Dendritic cell treated with granulocyte-macrophage colony-stimulating factor and Interleukin-4, amounts not matched to agents 40 ng/mL and 50 ng/mL, for 4 days (primary cell): ENCODE measurements around the gene P2RY1.
A peak's percentile ranks its signal among the peaks of the same experiment; 100 is the strongest.

Experiments used
- H3K27ac Mint-ChIP-seq: one replicate; pipeline ENCODE4 v1.8.0; 2022; ENCODE audit warnings: mild to moderate bottlenecking, mixed read lengths
- H3K27me3 Mint-ChIP-seq: one replicate; pipeline ENCODE4 v1.8.0; 2022; ENCODE audit warnings: mild to moderate bottlenecking, mixed read lengths
- H3K36me3 Mint-ChIP-seq: one replicate; pipeline ENCODE4 v1.8.0; 2022; ENCODE audit warnings: low read depth, mixed read lengths
- H3K4me1 Mint-ChIP-seq: one replicate; pipeline ENCODE4 v1.8.0; 2022; ENCODE audit warnings: low read depth, mixed read lengths
- H3K4me3 Mint-ChIP-seq: one replicate; pipeline ENCODE4 v1.8.0; 2022; ENCODE audit warnings: mild to moderate bottlenecking, moderate library complexity, mixed read lengths
- H3K9me3 Mint-ChIP-seq: one replicate; pipeline ENCODE4 v1.8.0; 2022; ENCODE audit warnings: mixed read lengths
- intact Hi-C: fragments of 100-400 bp; cut with micrococcal nuclease; formaldehyde crosslinking; loops from one replicate; pipeline ENCODE4 v1.15.0; 2022

P2RY1 gene, protein sequence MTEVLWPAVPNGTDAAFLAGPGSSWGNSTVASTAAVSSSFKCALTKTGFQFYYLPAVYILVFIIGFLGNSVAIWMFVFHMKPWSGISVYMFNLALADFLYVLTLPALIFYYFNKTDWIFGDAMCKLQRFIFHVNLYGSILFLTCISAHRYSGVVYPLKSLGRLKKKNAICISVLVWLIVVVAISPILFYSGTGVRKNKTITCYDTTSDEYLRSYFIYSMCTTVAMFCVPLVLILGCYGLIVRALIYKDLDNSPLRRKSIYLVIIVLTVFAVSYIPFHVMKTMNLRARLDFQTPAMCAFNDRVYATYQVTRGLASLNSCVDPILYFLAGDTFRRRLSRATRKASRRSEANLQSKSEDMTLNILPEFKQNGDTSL

GRCh38 chr3:152834776-152835600 lies at the start of gene P2RY1:
Gene P2RY1 (plus strand): TSS chr3:152835131. CDS start chr3:152835783, 652 bp downstream.
- H3K9me3 Mint-ChIP-seq = no peaks in the 10 kb centered on the region
- H3K4me1 Mint-ChIP-seq = peaks cover 44% of the 10 kb centered on the region
- intact Hi-C loops = loop anchor here (5.0 to 10.0 kb wide), 3 partner anchors 37 to 360 kb away; no protein-coding TSS in a partner anchor
- H3K36me3 Mint-ChIP-seq = peaks cover 42% of the 10 kb centered on the region
- peak within 1 kb of the TSS; percentile 98 for H3K27ac Mint-ChIP-seq
- H3K4me3 Mint-ChIP-seq = peak within 1 kb of the TSS; percentile 95
- H3K27me3 Mint-ChIP-seq = peaks cover 8% of the 10 kb centered on the region

DNA sequence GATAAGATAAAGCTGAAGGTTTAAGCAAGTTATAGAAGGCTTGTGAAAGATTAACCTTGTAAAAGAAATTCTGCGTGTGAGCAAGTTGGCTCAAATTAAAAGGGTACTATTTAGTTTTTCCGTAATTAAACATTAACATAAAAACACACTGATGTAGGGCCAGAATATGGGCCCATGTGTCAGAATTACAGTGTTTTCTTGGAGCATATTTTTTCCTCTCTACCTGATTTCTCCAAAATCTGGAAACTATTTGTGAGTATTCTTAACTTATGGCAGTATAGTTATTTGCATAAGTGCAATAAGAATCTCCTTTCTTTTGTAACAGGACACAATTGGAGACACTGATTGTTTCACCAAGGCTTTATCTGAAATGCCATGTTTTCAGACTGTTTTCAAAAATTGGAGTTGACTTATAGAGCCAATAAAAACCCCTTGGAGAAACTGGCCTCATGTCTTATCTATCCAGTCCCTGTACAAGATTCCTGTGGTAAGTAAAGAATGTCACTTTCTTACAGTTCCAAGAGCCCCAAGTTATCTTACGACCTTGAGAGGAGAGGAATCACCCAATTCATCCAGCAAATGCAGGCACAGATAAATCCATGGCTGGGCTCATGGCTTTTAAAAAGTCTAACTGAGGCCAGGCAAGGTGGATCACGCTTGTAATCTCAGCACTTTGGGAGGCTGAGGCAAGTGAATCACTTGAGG lies 47.8 kb upstream of the P2RY1 start:
- peaks cover 18% of the 10 kb centered on the region for H3K9me3 Mint-ChIP-seq
- no peaks in the 10 kb centered on the region for H3K36me3 Mint-ChIP-seq
- intact Hi-C loops = no loop called here
- no peak overlapping the region for H3K27ac Mint-ChIP-seq
- H3K4me3 Mint-ChIP-seq = no peak overlapping the region
- no peaks in the 10 kb centered on the region for H3K27me3 Mint-ChIP-seq
- no peaks in the 10 kb centered on the region for H3K4me1 Mint-ChIP-seq

DNA sequence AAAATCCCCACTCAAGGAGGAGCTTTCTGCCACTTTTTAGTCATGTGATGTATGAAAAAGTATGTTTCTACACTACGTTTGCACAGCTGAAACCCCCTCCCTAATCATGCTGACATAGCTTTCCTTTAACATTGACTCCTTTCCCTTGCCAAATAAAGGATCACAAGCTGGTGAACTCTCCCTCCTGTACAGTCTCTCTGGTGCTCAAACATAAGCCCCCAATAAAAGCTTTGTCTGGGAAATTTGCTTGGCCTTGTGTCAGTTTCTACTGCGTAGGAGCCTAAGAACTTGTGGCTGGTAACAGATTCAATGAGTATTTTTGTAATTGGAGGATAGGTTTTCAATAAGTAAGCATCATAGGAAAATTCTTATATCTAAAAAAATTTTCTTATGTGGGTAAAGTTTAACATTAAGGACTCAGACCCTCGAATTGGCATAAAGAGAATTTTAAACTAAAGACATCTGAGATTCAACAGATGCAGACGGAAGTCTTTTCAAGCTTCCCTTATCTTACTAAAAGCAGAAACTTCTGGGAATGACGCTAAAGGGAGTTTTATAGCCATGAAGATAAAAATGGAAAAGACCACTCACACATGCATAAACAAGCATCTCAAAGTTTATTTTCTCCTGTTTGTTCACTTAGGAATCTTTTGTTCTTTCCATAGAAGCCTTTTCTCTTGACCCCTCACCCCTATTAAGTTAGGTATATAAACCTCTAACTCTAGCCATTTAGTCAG lies 44.1 kb upstream of the P2RY1 start:
- H3K4me3 Mint-ChIP-seq = no peak overlapping the region
- H3K36me3 Mint-ChIP-seq = no peaks in the 10 kb centered on the region
- no peaks in the 10 kb centered on the region for H3K27me3 Mint-ChIP-seq
- no peak overlapping the region for H3K27ac Mint-ChIP-seq
- H3K9me3 Mint-ChIP-seq = peaks cover 5% of the 10 kb centered on the region
- no peaks in the 10 kb centered on the region for H3K4me1 Mint-ChIP-seq
- intact Hi-C loops = no loop called here

DNA sequence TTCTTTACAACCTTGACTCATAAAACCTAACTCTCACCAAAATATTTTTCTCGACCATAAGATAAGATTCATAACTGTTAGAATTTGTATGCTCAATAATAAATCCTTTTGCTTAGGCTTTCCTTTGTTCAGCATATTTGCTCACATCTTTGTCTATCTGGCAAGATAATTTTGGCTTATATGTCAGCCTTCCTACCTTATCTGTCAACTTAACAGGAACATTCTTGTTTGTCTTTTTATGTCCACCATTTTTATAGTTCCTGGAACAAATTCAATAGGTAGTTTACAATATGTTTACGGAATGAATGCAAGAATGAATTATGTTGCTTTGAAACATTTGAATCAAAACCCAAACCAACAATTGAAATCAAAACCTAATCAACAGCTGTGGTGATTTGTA lies 41.0 kb upstream of the P2RY1 start:
- no peak overlapping the region for H3K4me3 Mint-ChIP-seq
- no peaks in the 10 kb centered on the region for H3K36me3 Mint-ChIP-seq
- no peak overlapping the region for H3K27ac Mint-ChIP-seq
- no peaks in the 10 kb centered on the region for H3K27me3 Mint-ChIP-seq
- intact Hi-C loops = no loop called here
- H3K4me1 Mint-ChIP-seq = no peaks in the 10 kb centered on the region
- peaks cover 5% of the 10 kb centered on the region for H3K9me3 Mint-ChIP-seq

GRCh38 chr3:152797751-152798432 lies 37.0 kb upstream of the P2RY1 start:
- H3K4me3 Mint-ChIP-seq = no peak overlapping the region
- no peaks in the 10 kb centered on the region for H3K9me3 Mint-ChIP-seq
- H3K27ac Mint-ChIP-seq = no peak overlapping the region
- no peaks in the 10 kb centered on the region for H3K36me3 Mint-ChIP-seq
- intact Hi-C loops = no loop called here
- H3K4me1 Mint-ChIP-seq = no peaks in the 10 kb centered on the region
- H3K27me3 Mint-ChIP-seq = no peaks in the 10 kb centered on the region

DNA sequence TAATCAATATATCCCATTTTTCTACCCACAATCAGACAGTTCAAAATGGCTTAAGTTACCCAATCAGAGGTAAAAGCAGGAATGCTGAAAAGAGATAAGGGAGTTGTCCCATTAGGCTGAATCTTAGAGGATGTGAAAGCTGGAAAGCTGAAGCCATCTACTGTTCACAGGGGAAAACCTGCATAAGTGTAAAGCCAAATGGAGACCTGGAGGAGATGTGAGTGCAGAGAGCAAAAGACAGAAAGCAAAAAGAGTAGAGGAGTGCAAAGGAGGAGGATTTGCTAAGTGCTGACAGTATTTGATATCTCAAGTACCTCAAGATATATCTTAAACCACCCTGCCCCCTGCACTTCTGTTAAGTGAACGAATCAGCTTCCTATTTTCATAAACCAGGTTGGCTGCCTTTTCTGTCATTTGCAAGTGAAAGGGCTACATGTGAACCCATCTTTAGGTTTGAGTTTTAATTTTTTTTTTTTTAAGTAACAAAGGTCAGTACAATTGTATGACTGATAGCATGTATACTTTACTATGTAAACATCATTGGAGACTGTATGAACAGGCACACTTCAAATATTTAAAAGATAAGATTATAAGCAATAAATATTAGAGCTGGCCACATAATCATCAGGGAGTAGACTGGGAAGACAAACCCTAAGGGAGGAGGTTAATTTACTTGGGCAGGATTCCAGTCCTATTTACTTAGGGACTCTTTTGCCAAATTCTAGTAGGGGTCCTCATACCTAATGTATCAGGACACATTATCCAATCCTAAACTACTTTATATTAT lies 22.8 kb upstream of the P2RY1 start:
- intact Hi-C loops = no loop called here
- Mint-ChIP-seq H3K4me1 (peaks cover 5% of the 10 kb centered on the region), H3K9me3 (no peaks in the 10 kb centered on the region), H3K4me3 (no peak overlapping the region), H3K27me3 (no peaks in the 10 kb centered on the region), H3K36me3 (no peaks in the 10 kb centered on the region), H3K27ac (no peak overlapping the region)

GRCh38 chr3:152817400-152817799 lies 17.5 kb upstream of the P2RY1 start:
- Mint-ChIP-seq H3K27me3 (no peaks in the 10 kb centered on the region), H3K4me3 (no peak overlapping the region), H3K27ac (no peak overlapping the region), H3K4me1 (no peaks in the 10 kb centered on the region), H3K9me3 (no peaks in the 10 kb centered on the region), H3K36me3 (no peaks in the 10 kb centered on the region)
- intact Hi-C loops = no loop called here

GRCh38 chr3:152818027-152818426 lies 16.9 kb upstream of the P2RY1 start:
- Mint-ChIP-seq H3K4me3 (no peak overlapping the region), H3K27ac (no peak overlapping the region), H3K27me3 (no peaks in the 10 kb centered on the region), H3K4me1 (no peaks in the 10 kb centered on the region), H3K36me3 (no peaks in the 10 kb centered on the region), H3K9me3 (no peaks in the 10 kb centered on the region)
- intact Hi-C loops = no loop called here

- Mint-ChIP-seq H3K27ac (no peak overlapping the region), H3K4me1 (no peaks in the 10 kb centered on the region)
- intact Hi-C loops = no loop called here
These were observed 11.8 kb upstream of the P2RY1 start for GRCh38 chr3:152823173-152823572.

DNA sequence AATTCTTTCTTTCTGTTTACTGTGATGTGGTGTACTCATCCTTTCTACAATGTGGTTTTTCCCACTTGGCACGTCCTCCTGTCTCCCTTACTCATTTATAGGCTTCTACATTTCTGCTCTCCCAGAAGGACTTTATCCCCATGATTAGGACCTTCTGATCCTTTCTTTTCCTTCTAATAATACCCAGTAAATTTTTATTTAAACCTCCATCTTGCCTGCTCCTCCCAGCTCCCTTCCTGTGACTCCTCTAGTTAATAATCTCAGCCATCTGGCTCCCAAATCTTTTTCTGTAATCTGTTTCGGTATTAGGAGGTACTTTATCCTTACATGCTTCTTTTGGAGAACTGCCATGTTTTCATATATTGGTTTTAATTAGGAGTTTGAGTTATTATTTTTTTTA lies 11.2 kb upstream of the P2RY1 start:
- intact Hi-C loops = no loop called here
- Mint-ChIP-seq H3K27me3 (no peaks in the 10 kb centered on the region), H3K4me1 (no peaks in the 10 kb centered on the region), H3K9me3 (no peaks in the 10 kb centered on the region), H3K27ac (no peak overlapping the region), H3K36me3 (no peaks in the 10 kb centered on the region), H3K4me3 (no peak overlapping the region)

More at GRCh38 chr3:152823173-152823572, 11.8 kb upstream of the P2RY1 start:
- Mint-ChIP-seq H3K36me3 (no peaks in the 10 kb centered on the region), H3K4me3 (no peak overlapping the region), H3K9me3 (no peaks in the 10 kb centered on the region), H3K27me3 (no peaks in the 10 kb centered on the region)

- intact Hi-C loops = no loop called here
- Mint-ChIP-seq H3K9me3 (no peaks in the 10 kb centered on the region), H3K4me3 (no peak overlapping the region), H3K4me1 (peaks cover 5% of the 10 kb centered on the region), H3K27me3 (no peaks in the 10 kb centered on the region), H3K27ac (no peak overlapping the region), H3K36me3 (no peaks in the 10 kb centered on the region)
These were observed 9.4 kb upstream of the P2RY1 start for GRCh38 chr3:152825566-152825965.

- intact Hi-C loops = no loop called here
- H3K27ac Mint-ChIP-seq = no peak overlapping the region
- H3K36me3 Mint-ChIP-seq = no peaks in the 10 kb centered on the region
- H3K4me3 Mint-ChIP-seq = no peak overlapping the region
- peaks cover 10% of the 10 kb centered on the region for H3K4me1 Mint-ChIP-seq
- no peaks in the 10 kb centered on the region for H3K9me3 Mint-ChIP-seq
- H3K27me3 Mint-ChIP-seq = no peaks in the 10 kb centered on the region
These were observed 8.5 kb upstream of the P2RY1 start for GRCh38 chr3:152826476-152826875.
